IPS-11a (cell line): ENCODE data around the gene BCS1L.
"Not testable (repeated sequence)": the region's sequence is repeated elsewhere in the genome, so short reads cannot be mapped to it uniquely, and the experiment has no call there.

ENCODE experiments used
- H3K4me3 ChIP-seq: one replicate; pipeline ENCODE4 v1.5.1; 2013; ENCODE audit warnings: low read depth, low read length, control low read depth

Gene BCS1L

GRCh38 chr2:218658671-218659257 lies 719 bp upstream of the BCS1L start:
- peak overlapping the region; percentile 93 for H3K4me3 ChIP-seq

GRCh38 chr2:218659988-218660358 lies 490 bp downstream of the BCS1L start:
- H3K4me3 ChIP-seq = peak overlapping the region; percentile 93

- no peak overlapping the region for H3K4me3 ChIP-seq
These were observed 2.9 kb downstream of the BCS1L start for GRCh38 chr2:218662377-218662776.

GRCh38 chr2:218662827-218663226 lies 3.3 kb downstream of the BCS1L start:
- H3K4me3 ChIP-seq = no peak overlapping the region

- no peak overlapping the region for H3K4me3 ChIP-seq
These were observed 4.4 kb downstream of the BCS1L start for GRCh38 chr2:218663901-218664300.

- no peak overlapping the region for H3K4me3 ChIP-seq
These were observed 5.2 kb downstream of the BCS1L start for GRCh38 chr2:218664653-218665052.

- peak overlapping the region; percentile 93 for H3K4me3 ChIP-seq
These were observed 11.7 kb downstream of the BCS1L start for GRCh38 chr2:218671097-218671653.

- peak within 1 kb of the TSS; percentile 93 for H3K4me3 ChIP-seq
These were observed 12.4 kb downstream of the BCS1L start, which contains the start of the genes RNF25 and STK36 for GRCh38 chr2:218671654-218672566. Gene RNF25, minus strand, starts transcription at chr2:218672002. Its CDS starts 32 bp downstream, at chr2:218671970. Gene STK36, plus strand, starts transcription at chr2:218672086. Its CDS starts 744 bp downstream, at chr2:218672830.

- H3K4me3 ChIP-seq = no peak overlapping the region
These were observed 19.6 kb downstream of the BCS1L start for GRCh38 chr2:218679119-218679518.

GRCh38 chr2:218680061-218680460 lies 20.6 kb downstream of the BCS1L start:
- H3K4me3 ChIP-seq = no peak overlapping the region

GRCh38 chr2:218687400-218688060 lies 28.0 kb downstream of the BCS1L start:
- H3K4me3 ChIP-seq = not testable (repeated sequence)

GRCh38 chr2:218691234-218691633 lies 31.8 kb downstream of the BCS1L start:
- no peak overlapping the region for H3K4me3 ChIP-seq

GRCh38 chr2:218694405-218695145 lies 35.1 kb downstream of the BCS1L start:
- H3K4me3 ChIP-seq = no peak overlapping the region

GRCh38 chr2:218698885-218699284 lies 39.4 kb downstream of the BCS1L start:
- H3K4me3 ChIP-seq = no peak overlapping the region

- H3K4me3 ChIP-seq = no peak overlapping the region
These were observed 42.3 kb downstream of the BCS1L start for GRCh38 chr2:218701806-218702205.

GRCh38 chr2:218703341-218703740 lies 43.9 kb downstream of the BCS1L start:
- H3K4me3 ChIP-seq = no peak overlapping the region

GRCh38 chr2:218708086-218708485 lies 48.6 kb downstream of the BCS1L start:
- H3K4me3 ChIP-seq = no peak overlapping the region

GRCh38 chr2:218709908-218710307 lies 50.4 kb downstream of the BCS1L start:
- no peak overlapping the region for H3K4me3 ChIP-seq

GRCh38 chr2:218710334-218710686 lies 50.8 kb downstream of the BCS1L start:
- H3K4me3 ChIP-seq = no peak overlapping the region

GRCh38 chr2:218710687-218711549 lies 51.4 kb downstream of the BCS1L start, which contains the start of gene TTLL4:
Gene TTLL4, plus strand, starts transcription at chr2:218710835. Its CDS starts 26,842 bp downstream, at chr2:218737677.
- peak within 1 kb of the TSS; percentile 89 for H3K4me3 ChIP-seq
